A673 (cell line): ENCODE measurements around the gene CCDC137. TPM values are rescaled to one million over a fixed set of nuclear protein-coding genes. Genes with fewer than 3 reads are reported as not detected.

ENCODE experiments used
- BruUV-seq: library from RNA; stranded (reverse); fragments of 400-500 nt; replicated peaks from 2 replicates; lab custom pipeline; 2021; lab: Mats Ljungman, UMichigan
- CTCF ChIA-PET: fragments of 300-600 bp; sonication (Branson Sonifier 250); formaldehyde crosslinking; loops from one replicate; lab custom pipeline; 2022; ENCODE audit warnings: antibody characterized with exemption; lab: Charles Lee
- POLR2A ChIA-PET: fragments of 300-600 bp; sonication (Branson Sonifier 250); formaldehyde crosslinking; loops from one replicate; lab custom pipeline; 2022; ENCODE audit warnings: antibody characterized with exemption; ENCODE audit not compliant: low non-redundant PET; lab: Charles Lee
- DNase-seq: peaks from one replicate; pipeline ENCODE4 v3.0.0-alpha.2; 2015; ENCODE audit warnings: low spot score
- H3K27ac ChIP-seq: fragments of 200-600 bp; sonication (generic); 2 replicates; pipeline ENCODE4 v1.5.1; 2016; ENCODE audit warnings: mixed run types, low read depth, mild to moderate bottlenecking, mixed read lengths, antibody characterized with exemption, low read length; ENCODE audit not compliant: poor library complexity, severe bottlenecking
- H3K27me3 ChIP-seq: fragments of 200-600 bp; sonication (generic); replicated peaks from 2 replicates; pipeline ENCODE4 v1.6.1; 2017; ENCODE audit warnings: mixed run types, low read depth, mild to moderate bottlenecking, mixed read lengths, antibody characterized with exemption, low read length; ENCODE audit not compliant: insufficient read depth, poor library complexity
- H3K36me3 ChIP-seq: fragments of 200-600 bp; sonication (generic); 2 replicates; pipeline ENCODE4 v1.6.1; 2016; ENCODE audit warnings: mixed run types, mild to moderate bottlenecking, mixed read lengths, antibody characterized with exemption, low read length; ENCODE audit not compliant: insufficient read depth, poor library complexity, severe bottlenecking
- H3K4me1 ChIP-seq: fragments of 200-600 bp; sonication (generic); 2 replicates; pipeline ENCODE4 v1.6.1; 2017; ENCODE audit warnings: mixed run types, mild to moderate bottlenecking, mixed read lengths, antibody characterized with exemption, low read length; ENCODE audit not compliant: insufficient read depth, poor library complexity, severe bottlenecking
- H3K4me3 ChIP-seq: fragments of 200-600 bp; sonication (generic); 2 replicates; pipeline ENCODE4 v1.5.1; 2016; ENCODE audit warnings: low read depth, mixed run types, mild to moderate bottlenecking, mixed read lengths, low read length; ENCODE audit not compliant: poor library complexity, severe bottlenecking
- H3K9me3 ChIP-seq: fragments of 200-600 bp; sonication (generic); 2 replicates; pipeline ENCODE4 v1.6.1; 2016; ENCODE audit warnings: mixed run types, low read depth, mild to moderate bottlenecking, mixed read lengths, antibody characterized with exemption, low read length; ENCODE audit not compliant: poor library complexity, severe bottlenecking
- EZH2 ChIP-seq: fragments of 200-600 bp; sonication (generic); IDR thresholded peaks from 2 replicates; pipeline ENCODE4 v1.6.1; 2017; ENCODE audit warnings: borderline replicate concordance, low read depth, mild to moderate bottlenecking, mixed read lengths, antibody characterized with exemption, low read length; ENCODE audit not compliant: poor library complexity, severe bottlenecking
- intact Hi-C: fragments of 100-400 bp; cut with micrococcal nuclease; formaldehyde crosslinking; loops from one replicate; pipeline ENCODE4 v1.10.0; 2022; ENCODE audit not compliant: unreplicated experiment
- total RNA-seq: library from RNA; stranded (reverse); gene quantifications from 2 replicates; pipeline ENCODE4 v1.2.3, GENCODE V29; 2021
- TF ChIP-seq, protein P1 (sequence below): fragments of 300-800, 200-600 bp; sonication (generic); conservative IDR thresholded peaks from 2 replicates; pipeline ENCODE4 v1.5.1; 2017; ENCODE audit warnings: low read depth, mild to moderate bottlenecking, antibody characterized with exemption, low read length, moderate library complexity, mixed read lengths

Gene CCDC137
- total RNA-seq, 1 experiment from 2014 or later = 56.3 TPM

DNA sequence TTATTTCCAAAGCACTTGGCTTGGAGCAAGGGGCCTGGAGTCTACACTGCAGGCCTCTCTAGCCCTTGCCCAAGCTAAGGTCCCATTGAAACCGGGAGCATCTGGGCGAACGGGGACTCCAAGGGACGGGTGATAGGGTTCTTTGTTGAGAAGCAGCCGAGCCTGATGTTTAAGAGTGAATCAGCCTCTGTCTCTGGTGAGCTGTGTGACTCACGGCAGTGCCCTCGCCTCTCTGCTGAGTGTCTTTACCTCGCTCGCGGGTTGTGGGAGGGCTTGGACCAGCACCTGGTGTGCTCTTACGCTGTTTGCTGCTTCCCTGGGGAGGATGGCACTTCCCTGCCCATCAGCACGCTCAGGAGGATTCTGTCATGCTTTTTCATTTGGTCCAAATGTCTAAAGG is 18.6 kb downstream of the CCDC137 start:
- peak overlapping the region; percentile 93 for H3K4me3 ChIP-seq
- intact Hi-C loops = no loop called here
- ChIA-PET POLR2A (no interaction called here), CTCF (no interaction called here)
- peak; percentile 31 for DNase-seq
- H3K4me1 ChIP-seq = peaks cover 25% of the 10 kb centered on the region
- H3K27ac ChIP-seq = peak overlapping the region; percentile 90
- H3K36me3 ChIP-seq = peaks cover 42% of the 10 kb centered on the region
- BruUV-seq = no TSS peak
- no peaks in the 10 kb centered on the region for H3K9me3 ChIP-seq
- H3K27me3 ChIP-seq = no peaks in the 10 kb centered on the region
- TF ChIP-seq EZH2 = no peak
- TF ChIP-seq, protein P1, sequence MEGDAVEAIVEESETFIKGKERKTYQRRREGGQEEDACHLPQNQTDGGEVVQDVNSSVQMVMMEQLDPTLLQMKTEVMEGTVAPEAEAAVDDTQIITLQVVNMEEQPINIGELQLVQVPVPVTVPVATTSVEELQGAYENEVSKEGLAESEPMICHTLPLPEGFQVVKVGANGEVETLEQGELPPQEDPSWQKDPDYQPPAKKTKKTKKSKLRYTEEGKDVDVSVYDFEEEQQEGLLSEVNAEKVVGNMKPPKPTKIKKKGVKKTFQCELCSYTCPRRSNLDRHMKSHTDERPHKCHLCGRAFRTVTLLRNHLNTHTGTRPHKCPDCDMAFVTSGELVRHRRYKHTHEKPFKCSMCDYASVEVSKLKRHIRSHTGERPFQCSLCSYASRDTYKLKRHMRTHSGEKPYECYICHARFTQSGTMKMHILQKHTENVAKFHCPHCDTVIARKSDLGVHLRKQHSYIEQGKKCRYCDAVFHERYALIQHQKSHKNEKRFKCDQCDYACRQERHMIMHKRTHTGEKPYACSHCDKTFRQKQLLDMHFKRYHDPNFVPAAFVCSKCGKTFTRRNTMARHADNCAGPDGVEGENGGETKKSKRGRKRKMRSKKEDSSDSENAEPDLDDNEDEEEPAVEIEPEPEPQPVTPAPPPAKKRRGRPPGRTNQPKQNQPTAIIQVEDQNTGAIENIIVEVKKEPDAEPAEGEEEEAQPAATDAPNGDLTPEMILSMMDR = no peak

DNA sequence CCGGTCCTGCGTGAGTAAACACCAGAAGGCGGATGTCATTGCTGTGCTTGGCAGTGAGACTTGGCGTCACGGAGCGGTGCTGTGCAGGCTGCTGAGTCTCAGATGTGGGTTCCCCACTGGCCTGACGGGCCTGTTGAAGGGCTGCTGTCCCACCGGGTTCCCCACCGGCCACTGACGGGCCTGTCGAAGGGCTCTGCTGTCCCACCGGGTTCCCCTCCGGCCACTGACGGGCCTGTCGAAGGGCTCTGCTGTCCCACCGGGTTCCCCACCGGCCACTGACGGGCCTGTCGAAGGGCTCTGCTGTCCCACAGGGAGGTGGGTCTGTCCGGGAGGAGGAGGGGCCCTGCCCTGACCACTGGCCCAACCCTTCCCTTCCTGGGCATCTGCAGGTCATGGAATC is 20.1 kb downstream of the CCDC137 start:
- ChIA-PET POLR2A (no interaction called here), CTCF (no interaction called here)

DNA sequence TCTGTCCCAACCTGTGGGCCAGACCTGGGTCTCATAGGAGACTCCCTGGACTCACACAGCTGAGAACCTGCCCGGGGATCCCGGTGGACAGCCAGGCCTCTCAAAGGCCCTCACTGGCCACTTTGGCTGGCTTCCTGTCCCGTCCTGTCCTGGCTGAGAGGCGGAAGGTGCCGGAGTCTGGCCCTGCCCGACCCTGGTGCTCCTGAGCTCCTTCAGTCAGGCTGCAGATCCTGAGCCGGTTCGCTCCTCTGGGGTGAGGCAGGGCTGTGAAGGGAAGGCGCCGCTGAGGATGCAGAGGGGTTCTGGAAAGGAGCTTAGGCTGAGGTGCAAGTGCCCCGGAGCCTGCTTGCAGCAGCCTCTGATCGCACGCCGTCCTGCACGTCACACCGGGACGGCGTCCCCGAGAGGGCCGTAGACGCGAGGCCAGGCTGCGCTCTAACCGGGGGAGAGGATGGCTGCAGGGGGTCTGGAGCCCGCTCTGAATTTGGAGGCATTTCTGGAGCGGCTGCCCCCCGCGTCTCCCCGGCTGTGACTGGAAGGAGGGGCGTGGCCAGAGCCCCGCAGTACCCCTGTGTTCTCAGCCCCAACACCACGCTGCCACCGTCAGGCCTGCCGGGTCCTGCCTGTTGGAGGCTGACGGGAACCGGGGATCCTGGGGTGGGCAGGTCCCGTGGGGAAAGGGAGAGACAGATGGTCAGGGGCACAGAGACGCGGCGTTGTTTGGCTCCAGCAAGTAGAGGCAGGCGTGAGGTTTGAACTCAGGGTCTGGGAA is 21.4 kb downstream of the CCDC137 start:
- ChIA-PET CTCF (no interaction called here), POLR2A (no interaction called here)
- intact Hi-C loops = no loop called here
- no peak for TF ChIP-seq EZH2
- TF ChIP-seq, protein P1 = no peak
- no peaks in the 10 kb centered on the region for H3K27me3 ChIP-seq
- H3K36me3 ChIP-seq = peaks cover 61% of the 10 kb centered on the region
- H3K9me3 ChIP-seq = no peaks in the 10 kb centered on the region
- H3K4me3 ChIP-seq = no peak overlapping the region
- H3K27ac ChIP-seq = no peak overlapping the region
- BruUV-seq = no TSS peak
- DNase-seq = no peak
- H3K4me1 ChIP-seq = peaks cover 9% of the 10 kb centered on the region

More for the DNA sequence above, 20.1 kb downstream of the CCDC137 start:
- Histone ChIP-seq H3K4me3 (no peak overlapping the region), H3K36me3 (peaks cover 54% of the 10 kb centered on the region), H3K27ac (no peak overlapping the region), H3K27me3 (no peaks in the 10 kb centered on the region), H3K9me3 (no peaks in the 10 kb centered on the region), H3K4me1 (peaks cover 21% of the 10 kb centered on the region)
- no TSS peak for BruUV-seq
- intact Hi-C loops = no loop called here
- DNase-seq = no peak
- TF ChIP-seq, protein P1 = no peak
- TF ChIP-seq EZH2 = no peak
